ENCODE data around the gene SDK1.

SDK1 gene

GRCh38 chr7:3951316-3952055 lies 650.4 kb downstream of the SDK1 start:
- DNase-seq (ENCODE audit: low spot score), result no peak
- ChIA-PET CTCF (no interaction called here), POLR2A (ENCODE audit: low non-redundant PET) (no interaction called here)
- no peak for TF ChIP-seq CTCF (conservative IDR thresholded peaks at IDR 0.05; ENCODE audit: low read depth)
- no peak overlapping the region for H3K27ac ChIP-seq

- POLR2A ChIA-PET (ENCODE audit: low non-redundant PET), result no interaction called here
- no peak for DNase-seq (ENCODE audit: low spot score)
- CTCF ChIA-PET, result no interaction called here
- TF ChIP-seq CTCF (conservative IDR thresholded peaks at IDR 0.05; ENCODE audit: low read depth), result no peak
- H3K27ac ChIP-seq, result no peak overlapping the region
Measured at GRCh38 chr7:3953133-3953532, 652.1 kb downstream of the SDK1 start.

- CTCF ChIA-PET, result no interaction called here
- DNase-seq (ENCODE audit: low spot score), result no peak
- POLR2A ChIA-PET (ENCODE audit: low non-redundant PET), result no interaction called here
- H3K27ac ChIP-seq, result no peak overlapping the region
- TF ChIP-seq CTCF (conservative IDR thresholded peaks at IDR 0.05; ENCODE audit: low read depth), result no peak
Measured at GRCh38 chr7:3953946-3954345, 652.9 kb downstream of the SDK1 start.

GRCh38 chr7:3955026-3955425 lies 654.0 kb downstream of the SDK1 start:
- POLR2A ChIA-PET (ENCODE audit: low non-redundant PET), result no interaction called here

GRCh38 chr7:3955751-3956696 lies 655.0 kb downstream of the SDK1 start:
- TF ChIP-seq CTCF (conservative IDR thresholded peaks at IDR 0.05; ENCODE audit: low read depth), result no peak
- H3K27ac ChIP-seq, result peak overlapping the region; percentile 76
- POLR2A ChIA-PET (ENCODE audit: low non-redundant PET), result no interaction called here
- DNase-seq (ENCODE audit: low spot score), result peak; percentile 93
- CTCF ChIA-PET, result no interaction called here

More at GRCh38 chr7:3955026-3955425, 654.0 kb downstream of the SDK1 start:
- CTCF ChIA-PET, result no interaction called here
- no peak for DNase-seq (ENCODE audit: low spot score)
- TF ChIP-seq CTCF (conservative IDR thresholded peaks at IDR 0.05; ENCODE audit: low read depth), result no peak
- H3K27ac ChIP-seq, result peak overlapping the region; percentile 76; the same call in 1 of the 2 replicates

- no peak for DNase-seq (ENCODE audit: low spot score)
- POLR2A ChIA-PET (ENCODE audit: low non-redundant PET), result no interaction called here
- no peak overlapping the region for H3K27ac ChIP-seq
- CTCF ChIA-PET, result no interaction called here
- no peak for TF ChIP-seq CTCF (conservative IDR thresholded peaks at IDR 0.05; ENCODE audit: low read depth)
Measured at GRCh38 chr7:3956949-3957348, 655.9 kb downstream of the SDK1 start.
